ENCODE data around the gene SORBS1.

DNA sequence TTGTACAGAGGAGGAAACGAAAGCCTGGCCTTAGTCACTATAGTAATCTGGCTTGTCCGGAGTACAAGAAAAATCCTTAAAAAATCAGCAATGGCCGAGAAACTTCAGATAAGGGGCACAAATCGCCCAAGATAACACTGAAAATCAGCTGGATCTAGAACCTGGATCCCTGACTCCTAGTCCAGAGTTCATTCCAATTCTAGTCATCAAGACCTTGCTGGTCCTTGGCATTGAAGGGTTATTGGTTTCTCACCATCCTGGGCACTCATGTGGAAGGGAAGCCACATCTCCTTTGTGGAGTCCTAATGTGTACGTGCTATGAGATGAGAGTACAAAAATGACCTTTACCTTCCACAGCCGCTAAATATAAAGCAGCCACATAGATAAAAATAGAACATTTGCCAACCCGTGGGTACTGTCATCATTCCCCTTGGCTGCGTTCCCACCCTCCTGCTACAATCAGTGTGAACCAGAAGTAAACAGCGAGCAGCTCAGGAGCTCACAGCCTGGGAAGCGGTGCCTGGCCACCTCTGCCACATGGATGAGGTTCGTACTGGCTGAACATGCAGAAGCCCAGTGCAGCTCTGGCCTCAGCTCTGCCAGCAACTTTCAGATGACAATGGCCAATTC lies 154.4 kb downstream of the SORBS1 start:
- TF ChIP-seq EZH2 (IDR thresholded peaks at IDR 0.05; ENCODE audit: borderline replicate concordance, insufficient read depth, low read depth, low read length, poor library complexity, severe bottlenecking): no peak
- TF ChIP-seq, protein P1, sequence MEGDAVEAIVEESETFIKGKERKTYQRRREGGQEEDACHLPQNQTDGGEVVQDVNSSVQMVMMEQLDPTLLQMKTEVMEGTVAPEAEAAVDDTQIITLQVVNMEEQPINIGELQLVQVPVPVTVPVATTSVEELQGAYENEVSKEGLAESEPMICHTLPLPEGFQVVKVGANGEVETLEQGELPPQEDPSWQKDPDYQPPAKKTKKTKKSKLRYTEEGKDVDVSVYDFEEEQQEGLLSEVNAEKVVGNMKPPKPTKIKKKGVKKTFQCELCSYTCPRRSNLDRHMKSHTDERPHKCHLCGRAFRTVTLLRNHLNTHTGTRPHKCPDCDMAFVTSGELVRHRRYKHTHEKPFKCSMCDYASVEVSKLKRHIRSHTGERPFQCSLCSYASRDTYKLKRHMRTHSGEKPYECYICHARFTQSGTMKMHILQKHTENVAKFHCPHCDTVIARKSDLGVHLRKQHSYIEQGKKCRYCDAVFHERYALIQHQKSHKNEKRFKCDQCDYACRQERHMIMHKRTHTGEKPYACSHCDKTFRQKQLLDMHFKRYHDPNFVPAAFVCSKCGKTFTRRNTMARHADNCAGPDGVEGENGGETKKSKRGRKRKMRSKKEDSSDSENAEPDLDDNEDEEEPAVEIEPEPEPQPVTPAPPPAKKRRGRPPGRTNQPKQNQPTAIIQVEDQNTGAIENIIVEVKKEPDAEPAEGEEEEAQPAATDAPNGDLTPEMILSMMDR (IDR thresholded peaks at IDR 0.05): no peak
